Activated effector memory CD4-positive, alpha-beta T cell treated with Interleukin-2 at 50 U/mL for 16 hours (primary cell): ENCODE measurements around the gene TFCP2L1.
"Not testable (repeated sequence)": the region's sequence is repeated elsewhere in the genome, so short reads cannot be mapped to it uniquely, and the experiment has no call there.

ENCODE experiments used
- DNase-seq: peaks from one replicate; pipeline ENCODE4 v3.0.0-alpha.2; 2020

Gene TFCP2L1

GRCh38 chr2:121295911-121296650 lies 11.1 kb upstream of the TFCP2L1 start:
- no peak for DNase-seq

GRCh38 chr2:121294881-121295840 lies 10.2 kb upstream of the TFCP2L1 start:
- DNase-seq: no peak

- no peak for DNase-seq
These were observed 8.7 kb upstream of the TFCP2L1 start for GRCh38 chr2:121293450-121294325.

DNA sequence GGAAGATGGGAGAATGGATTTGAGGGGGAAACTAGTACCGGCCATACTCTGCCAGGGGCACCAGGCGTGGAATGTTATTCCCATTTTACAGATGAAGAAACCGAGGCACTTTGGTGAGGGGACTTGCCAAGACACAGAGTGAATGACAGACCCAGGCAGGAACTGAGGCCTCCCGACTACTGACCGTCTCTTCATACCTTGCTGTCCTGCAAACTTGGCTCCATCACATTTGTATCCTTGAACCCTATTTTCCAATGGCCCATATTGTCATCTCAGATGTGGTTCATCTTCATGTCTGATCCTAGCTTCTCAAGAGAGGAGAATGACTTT lies 6.2 kb upstream of the TFCP2L1 start:
- DNase-seq: no peak

- no peak for DNase-seq
These were observed 4.3 kb upstream of the TFCP2L1 start for GRCh38 chr2:121289271-121289670.

GRCh38 chr2:121288454-121289231 lies 3.6 kb upstream of the TFCP2L1 start:
- DNase-seq: no peak

DNA sequence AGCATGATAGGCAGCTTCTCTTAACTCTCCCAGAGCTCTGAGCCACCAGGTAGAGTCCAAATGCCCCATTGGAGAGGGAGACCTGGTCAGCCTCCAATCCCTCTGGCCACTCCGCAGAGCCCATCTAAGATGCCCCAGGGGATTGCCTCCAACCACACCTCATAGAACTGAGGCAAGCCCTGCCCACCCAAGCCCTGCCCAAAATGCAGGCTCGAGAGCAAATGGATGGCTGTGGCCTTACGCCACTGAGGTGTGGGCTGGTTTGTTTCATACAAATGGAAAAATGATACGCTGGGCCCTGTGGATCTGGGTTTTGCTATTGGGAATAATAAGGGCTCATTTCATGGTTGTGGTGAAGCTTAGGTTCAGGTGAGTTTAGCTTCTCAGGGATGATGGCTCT lies 3.0 kb upstream of the TFCP2L1 start:
- DNase-seq: no peak

DNA sequence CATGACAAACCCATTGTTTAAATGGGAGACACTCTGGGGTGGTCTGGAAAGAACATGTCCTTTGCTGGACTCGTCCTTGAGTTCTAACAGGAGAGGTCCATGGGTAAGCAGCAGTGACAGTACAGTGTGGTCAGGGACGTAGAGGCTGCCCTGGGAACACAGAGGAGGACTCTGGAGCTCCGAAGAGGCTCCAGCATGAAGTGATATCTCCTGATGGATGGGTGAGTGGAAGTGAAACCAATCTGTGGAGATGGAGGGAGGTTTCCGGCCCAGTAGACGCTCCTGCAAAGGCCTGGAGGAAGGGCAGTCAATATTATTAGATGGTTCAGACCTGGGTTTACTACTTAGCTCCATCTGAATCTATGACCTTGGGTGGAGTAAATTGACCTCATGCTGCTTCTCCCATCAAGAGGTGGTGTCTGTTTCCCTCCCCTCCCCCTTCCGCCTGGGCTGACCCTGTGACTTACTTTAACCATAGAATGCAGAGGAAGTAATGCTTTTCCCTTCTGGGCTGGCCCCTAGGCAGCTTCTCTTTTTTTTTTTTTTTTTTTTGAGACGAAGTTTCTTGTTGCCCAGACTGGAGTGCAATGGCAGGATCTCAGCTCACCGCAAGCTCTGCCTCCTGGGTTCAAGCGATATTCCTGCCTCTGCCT lies 2.3 kb upstream of the TFCP2L1 start:
- no peak for DNase-seq

DNA sequence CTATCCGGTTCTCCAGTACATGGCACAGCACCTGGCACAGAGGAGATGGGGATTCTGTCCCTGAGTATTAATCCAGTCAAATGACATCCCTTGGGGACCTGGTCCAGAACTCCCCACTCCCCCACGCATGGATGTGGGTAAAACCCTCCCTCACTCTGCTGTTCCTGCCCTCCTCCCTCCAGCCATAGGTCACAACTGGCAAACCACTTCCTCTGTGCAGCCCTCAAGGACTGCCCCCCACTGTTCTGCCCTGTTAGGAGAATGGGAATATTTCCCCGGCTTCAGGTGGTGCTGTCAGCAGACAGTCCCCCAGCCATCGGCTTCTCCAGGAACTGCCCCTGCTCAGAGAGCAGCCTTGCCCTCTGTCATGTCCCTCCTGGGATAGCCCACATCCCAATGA lies 1.5 kb upstream of the TFCP2L1 start:
- no peak for DNase-seq

DNA sequence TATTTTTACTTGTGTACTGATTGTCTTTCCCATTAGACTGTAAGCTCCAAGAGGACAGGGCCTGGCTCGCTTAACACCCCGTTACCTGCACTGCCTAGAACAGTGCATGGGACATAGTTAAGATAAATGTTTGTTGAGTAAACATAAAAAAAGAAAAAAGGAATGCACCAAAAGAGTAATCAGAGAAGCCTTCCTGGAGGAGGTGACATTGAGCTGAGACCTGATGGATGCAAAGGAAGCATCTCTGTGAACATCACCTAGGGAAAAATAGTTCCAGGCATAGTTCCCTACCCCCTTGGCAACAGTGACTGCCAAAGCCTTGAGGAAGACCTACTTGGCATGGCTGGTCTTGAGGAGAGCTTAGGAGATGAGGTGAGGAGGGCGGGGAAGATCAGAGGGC lies 924 bp upstream of the TFCP2L1 start:
- DNase-seq: no peak

- DNase-seq: no peak
These were observed 1.1 kb downstream of the TFCP2L1 start for GRCh38 chr2:121283670-121284462.

GRCh38 chr2:121282800-121283385 lies 2.1 kb downstream of the TFCP2L1 start:
- DNase-seq: no peak

- DNase-seq: no peak
These were observed 3.3 kb downstream of the TFCP2L1 start for GRCh38 chr2:121281694-121282093.

- no peak for DNase-seq
These were observed 3.9 kb downstream of the TFCP2L1 start for GRCh38 chr2:121281107-121281506.

- no peak for DNase-seq
These were observed 5.4 kb downstream of the TFCP2L1 start for GRCh38 chr2:121279476-121280220.

DNA sequence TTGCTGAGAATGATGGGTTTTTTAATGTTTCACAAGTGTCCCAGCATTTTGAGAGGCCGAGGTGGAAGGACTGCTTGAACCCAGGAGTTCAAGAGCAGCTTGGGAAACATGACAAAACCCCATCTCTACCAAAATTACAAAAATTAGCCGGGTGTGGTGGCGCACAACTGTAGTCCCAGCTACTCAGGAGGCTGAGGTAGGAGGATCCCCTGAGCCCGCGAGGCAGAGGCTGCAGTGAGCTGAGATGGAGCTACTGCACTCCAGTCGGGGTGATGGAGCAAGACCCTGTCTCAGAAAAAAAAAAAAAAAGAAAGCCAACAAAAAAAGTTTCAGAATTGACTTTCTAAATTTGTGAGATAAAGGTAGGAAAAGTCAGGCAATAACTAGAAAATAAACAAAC lies 8.7 kb downstream of the TFCP2L1 start:
- DNase-seq: no peak

GRCh38 chr2:121273116-121273515 lies 11.9 kb downstream of the TFCP2L1 start:
- no peak for DNase-seq

DNA sequence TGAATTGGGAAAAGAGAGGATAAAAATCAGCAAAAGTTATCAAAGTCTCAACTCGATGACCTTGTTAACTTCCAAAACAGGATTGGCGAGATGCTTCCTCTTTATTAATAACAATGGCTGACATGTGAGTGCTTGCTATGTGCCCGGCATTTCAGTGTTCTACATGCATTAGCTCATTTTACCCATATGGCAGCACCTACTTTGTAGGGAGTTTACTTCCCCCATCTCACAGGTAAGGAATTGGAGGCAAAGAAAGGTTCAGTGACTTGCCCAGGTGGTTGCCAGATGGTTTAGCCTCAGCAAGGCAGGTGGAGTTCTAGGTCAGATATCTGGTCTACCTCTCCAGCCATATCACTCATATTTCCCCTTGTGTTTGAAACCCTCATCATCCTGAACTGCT lies 12.4 kb downstream of the TFCP2L1 start:
- no peak for DNase-seq

- DNase-seq: not testable (repeated sequence)
These were observed 15.6 kb downstream of the TFCP2L1 start for GRCh38 chr2:121269436-121269835.
